Trophoblast cell (in vitro differentiated cells and primary cell): ENCODE results near the gene ALG9.
A peak's percentile ranks its signal among the peaks of the same experiment; 100 is the strongest.
"Not testable (repeated sequence)": the region's sequence is repeated elsewhere in the genome, so short reads cannot be mapped to it uniquely, and the experiment has no call there.

Source experiments
- DNase-seq, 2 donors: peaks; one replicate each; pipeline ENCODE4 v3.0.0-alpha.2; 2016
- H2AFZ ChIP-seq: 2 replicates; pipeline ENCODE4 v1.6.1; 2013; ENCODE audit warnings: low read length, moderate library complexity, mild to moderate bottlenecking; ENCODE audit not compliant: insufficient read depth, poor library complexity
- H2AK5ac ChIP-seq: 2 replicates; pipeline ENCODE4 v1.6.1; 2013; ENCODE audit warnings: mild to moderate bottlenecking, low read length
- H2BK120ac ChIP-seq: 2 replicates; pipeline ENCODE4 v1.6.1; 2013; ENCODE audit warnings: low read length, mild to moderate bottlenecking, moderate library complexity; ENCODE audit not compliant: insufficient read depth, poor library complexity
- H2BK12ac ChIP-seq: 2 replicates; pipeline ENCODE4 v1.6.1; 2013; ENCODE audit warnings: mild to moderate bottlenecking, low read length, moderate library complexity
- H2BK5ac ChIP-seq: 2 replicates; pipeline ENCODE4 v1.6.1; 2013; ENCODE audit warnings: low read length, low read depth, moderate library complexity, mild to moderate bottlenecking; ENCODE audit not compliant: poor library complexity
- H3K14ac ChIP-seq: 2 replicates; pipeline ENCODE4 v1.6.1; 2013; ENCODE audit warnings: mild to moderate bottlenecking, low read length
- H3K18ac ChIP-seq: 2 replicates; pipeline ENCODE4 v1.6.1; 2013; ENCODE audit warnings: mild to moderate bottlenecking, low read length
- H3K23ac ChIP-seq: 2 replicates; pipeline ENCODE4 v1.6.1; 2013; ENCODE audit warnings: low read length
- H3K27ac ChIP-seq: 2 replicates; pipeline ENCODE4 v1.5.1; 2013; ENCODE audit warnings: low read depth, mild to moderate bottlenecking, inconsistent platforms, low read length, moderate library complexity
- H3K27me3 ChIP-seq: 2 replicates; pipeline ENCODE4 v1.6.1; 2013; ENCODE audit warnings: inconsistent platforms, mild to moderate bottlenecking, low read length, moderate library complexity; ENCODE audit not compliant: insufficient read depth
- H3K36me3 ChIP-seq, 2 experiments: 1 replicate in 1 of 2; 2 replicates in 1 of 2; pipeline ENCODE4 v1.6.1; 2013; ENCODE audit warnings: low read length in 2 of 2, mild to moderate bottlenecking in 2 of 2, moderate library complexity in 1 of 2; ENCODE audit not compliant: insufficient read depth in 2 of 2, control insufficient read depth in 1 of 2
- H3K4ac ChIP-seq: 2 replicates; pipeline ENCODE4 v1.6.1; 2013; ENCODE audit warnings: low read depth, mild to moderate bottlenecking, low read length, moderate library complexity
- H3K4me1 ChIP-seq, 2 experiments: 1 replicate in 1 of 2; 2 replicates in 1 of 2; pipeline ENCODE4 v1.6.1; 2013; ENCODE audit warnings: low read length in 2 of 2, mild to moderate bottlenecking in 2 of 2, moderate library complexity in 1 of 2; ENCODE audit not compliant: insufficient read depth in 2 of 2, control insufficient read depth in 1 of 2
- H3K4me2 ChIP-seq: 2 replicates; pipeline ENCODE4 v1.6.1; 2013; ENCODE audit warnings: inconsistent platforms, mild to moderate bottlenecking, low read length, moderate library complexity
- H3K4me3 ChIP-seq: 2 replicates; pipeline ENCODE4 v1.5.1; 2013; ENCODE audit warnings: mild to moderate bottlenecking, low read depth, low read length, inconsistent platforms
- H3K79me1 ChIP-seq: one replicate; pipeline ENCODE4 v1.6.1; 2013; ENCODE audit warnings: low read length
- H3K79me2 ChIP-seq: 2 replicates; pipeline ENCODE4 v1.6.1; 2013; ENCODE audit warnings: low read length, mild to moderate bottlenecking; ENCODE audit not compliant: control insufficient read depth, insufficient read depth, poor library complexity
- H3K9ac ChIP-seq: 2 replicates; pipeline ENCODE4 v1.6.1; 2013; ENCODE audit warnings: mild to moderate bottlenecking, low read length
- H3K9me3 ChIP-seq: 2 replicates; pipeline ENCODE4 v1.6.1; 2013; ENCODE audit warnings: low read depth, mild to moderate bottlenecking, control low read depth, inconsistent platforms, low read length; ENCODE audit not compliant: insufficient read depth
- H4K12ac ChIP-seq: 2 replicates; pipeline ENCODE4 v1.6.1; 2013; ENCODE audit warnings: low read depth, mild to moderate bottlenecking, low read length, moderate library complexity
- H4K8ac ChIP-seq: 2 replicates; pipeline ENCODE4 v1.6.1; 2013; ENCODE audit warnings: low read depth, mild to moderate bottlenecking, low read length, moderate library complexity
- H4K91ac ChIP-seq: one replicate; pipeline ENCODE4 v1.6.1; 2013; ENCODE audit warnings: low read depth, mild to moderate bottlenecking, low read length, moderate library complexity
- WGBS: extraction: QIAGEN DNeasy Blood & Tissue Kit; methylation state at CpG from one replicate; pipeline ENCODE4 v1.1.7; 2013; ENCODE audit warnings: missing lambda C conversion rate; ENCODE audit not compliant: insufficient read length, insufficient coverage; ENCODE audit errors: extremely low coverage; 5-methylcytosine and 5-hydroxymethylcytosine counted together

The ALG9 gene

GRCh38 chr11:111772535-111772934, 98.8 kb downstream of the ALG9 start:
- Histone ChIP-seq H3K36me3 (no peaks in the 10 kb centered on the region), H2BK120ac (no peak overlapping the region), H3K4me2 (no peak overlapping the region), H3K9me3 (no peaks in the 10 kb centered on the region), H4K8ac (no peak overlapping the region), H4K12ac (no peak overlapping the region), H2AK5ac (no peak overlapping the region), H3K4me1 (no peaks in the 10 kb centered on the region), H2BK5ac (no peak overlapping the region), H2AFZ (no peak overlapping the region), H3K23ac (no peak overlapping the region), H4K91ac (no peak overlapping the region), H3K79me1 (no peaks in the 10 kb centered on the region), H3K27ac (no peak overlapping the region), H2BK12ac (no peak overlapping the region), H3K4ac (no peak overlapping the region), H3K27me3 (no peaks in the 10 kb centered on the region), H3K14ac (no peak overlapping the region), H3K79me2 (no peaks in the 10 kb centered on the region), H3K4me3 (no peak overlapping the region), H3K9ac (no peak overlapping the region), H3K18ac (no peak overlapping the region)
- DNase-seq: no peak
- no CpG with 5 or more reads among the region's 2 CpGs for WGBS

- H3K9me3 ChIP-seq, H3K4me2 ChIP-seq, H3K27ac ChIP-seq, H4K91ac ChIP-seq, H3K4me1 ChIP-seq, H2BK12ac ChIP-seq, H3K23ac ChIP-seq, H2BK5ac ChIP-seq, H2BK120ac ChIP-seq, H3K14ac ChIP-seq, H3K36me3 ChIP-seq, H2AFZ ChIP-seq, H3K79me1 ChIP-seq, H2AK5ac ChIP-seq, H3K4ac ChIP-seq, H3K27me3 ChIP-seq, H3K9ac ChIP-seq, H4K12ac ChIP-seq, H3K18ac ChIP-seq, H3K4me3 ChIP-seq, H4K8ac ChIP-seq, H3K79me2 ChIP-seq, DNase-seq: not testable (repeated sequence)
- no CpG with 5 or more reads among the region's 5 CpGs for WGBS
Observed at GRCh38 chr11:111771205-111771604, 100.2 kb downstream of the ALG9 start.

DNA sequence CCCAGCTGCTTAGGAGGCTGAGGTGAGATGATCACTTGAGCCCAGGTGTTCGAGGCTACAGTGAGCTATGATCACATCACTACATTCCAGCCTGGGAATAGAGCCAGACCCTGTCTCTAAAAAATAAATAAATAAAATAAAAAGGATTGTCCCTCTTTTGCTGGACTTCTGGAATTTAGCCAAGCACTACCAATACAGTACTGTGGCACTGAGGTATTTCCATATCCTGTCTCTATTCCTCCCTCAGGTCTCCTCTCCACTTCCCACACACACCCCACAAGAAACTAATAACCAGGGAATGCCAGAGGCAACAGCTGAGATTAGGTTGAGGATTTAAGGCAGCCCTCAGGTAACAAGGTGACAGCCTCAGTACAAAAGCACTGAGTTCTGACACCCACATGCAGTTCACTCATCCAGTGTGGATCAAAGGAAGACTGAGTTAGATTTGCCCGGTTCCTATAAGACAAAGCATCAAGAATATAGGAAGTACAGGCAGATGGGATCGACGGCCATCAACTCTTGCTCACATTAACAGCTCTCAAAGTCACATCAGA, 100.7 kb downstream of the ALG9 start:
- no peak overlapping the region for H3K23ac ChIP-seq
- H3K9me3 ChIP-seq: no peaks in the 10 kb centered on the region
- no peak overlapping the region for H3K27ac ChIP-seq
- no peaks in the 10 kb centered on the region for H3K27me3 ChIP-seq
- H3K14ac ChIP-seq: no peak overlapping the region
- no peak overlapping the region for H4K8ac ChIP-seq
- no peak overlapping the region for H3K4me2 ChIP-seq
- DNase-seq: no peak
- no peak overlapping the region for H2AFZ ChIP-seq
- H3K18ac ChIP-seq: no peak overlapping the region
- H3K79me2 ChIP-seq: peaks cover 7% of the 10 kb centered on the region
- no peak overlapping the region for H2BK12ac ChIP-seq
- no peak overlapping the region for H3K4ac ChIP-seq
- no peak overlapping the region for H2BK5ac ChIP-seq
- WGBS: no CpG with 5 or more reads among the region's 4 CpGs
- peaks cover 0 to 2% of the 10 kb centered on the region in 2 experiments for H3K4me1 ChIP-seq
- H3K79me1 ChIP-seq: peaks cover 8% of the 10 kb centered on the region
- no peaks in the 10 kb centered on the region for H3K36me3 ChIP-seq
- no peak overlapping the region for H3K9ac ChIP-seq
- H3K4me3 ChIP-seq: no peak overlapping the region
- no peak overlapping the region for H2AK5ac ChIP-seq
- no peak overlapping the region for H4K91ac ChIP-seq
- H2BK120ac ChIP-seq: no peak overlapping the region
- no peak overlapping the region for H4K12ac ChIP-seq

- Histone ChIP-seq H2BK12ac (no peak overlapping the region), H3K23ac (no peak overlapping the region), H3K4me1 (peaks cover 0 to 2% of the 10 kb centered on the region in 2 experiments), H4K12ac (no peak overlapping the region), H3K4me2 (peak overlapping the region; percentile 97), H4K91ac (no peak overlapping the region), H3K27me3 (no peaks in the 10 kb centered on the region), H3K9me3 (no peaks in the 10 kb centered on the region), H3K18ac (no peak overlapping the region), H3K14ac (no peak overlapping the region), H2BK120ac (no peak overlapping the region), H3K79me2 (peaks cover 8% of the 10 kb centered on the region), H3K4ac (no peak overlapping the region), H3K4me3 (peak overlapping the region; percentile 66), H3K27ac (peak overlapping the region; percentile 81), H3K9ac (no peak overlapping the region), H4K8ac (peak overlapping the region; percentile 98), H3K36me3 (peaks cover 3 to 13% of the 10 kb centered on the region in 2 experiments), H2AK5ac (no peak overlapping the region), H2AFZ (peak overlapping the region; percentile 94), H2BK5ac (peak overlapping the region; percentile 97), H3K79me1 (peaks cover 9% of the 10 kb centered on the region)
- WGBS: no CpG with 5 or more reads among the region's 7 CpGs
- no peak for DNase-seq
Observed at GRCh38 chr11:111766834-111767142, 104.6 kb downstream of the ALG9 start.
